ENCODE results near the gene SPHKAP.
"Not testable (repeated sequence)": the region's sequence is repeated elsewhere in the genome, so short reads cannot be mapped to it uniquely, and the experiment has no call there.

SPHKAP gene

DNA sequence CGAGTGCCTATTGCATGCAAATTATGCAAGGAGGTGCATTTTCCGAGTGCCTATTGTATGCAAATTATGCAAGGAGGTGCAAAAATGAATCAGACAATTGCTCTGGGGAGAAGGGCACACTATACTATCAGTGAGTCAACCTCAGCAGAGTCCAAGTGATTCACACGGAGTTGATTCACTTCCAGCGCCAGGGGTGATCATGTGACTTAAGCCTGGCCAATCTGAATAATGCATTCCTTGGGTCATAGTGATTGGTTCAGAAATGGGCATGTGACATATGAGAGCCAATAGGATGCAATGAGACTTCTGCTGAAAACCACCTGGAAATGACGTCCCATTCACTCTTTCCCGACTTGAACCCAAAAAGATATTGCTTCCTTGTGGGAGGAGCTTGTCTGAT lies 157.9 kb downstream of the SPHKAP start:
- no peak for DNase-seq (ENCODE audit: low read depth)

DNA sequence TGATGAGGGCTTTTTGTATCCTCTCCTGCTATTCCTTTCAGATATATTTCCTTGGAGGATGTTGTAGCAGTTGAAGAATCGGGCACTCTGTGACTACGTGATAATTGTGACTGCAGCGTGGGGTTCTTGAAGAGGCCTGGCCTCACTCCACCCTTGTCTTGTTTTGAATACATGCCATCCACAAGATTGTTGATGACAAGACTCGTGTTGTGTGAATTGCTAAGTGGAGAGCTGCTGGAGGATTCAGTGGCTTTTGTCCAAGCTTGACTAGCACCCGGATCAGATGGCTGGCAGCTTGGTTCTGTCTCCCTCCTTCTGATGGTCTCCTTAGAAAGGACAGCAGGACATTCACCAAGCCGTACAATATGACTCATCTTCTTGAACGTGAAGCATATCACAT lies 163.2 kb downstream of the SPHKAP start:
- no peak for DNase-seq (ENCODE audit: low read depth)

DNA sequence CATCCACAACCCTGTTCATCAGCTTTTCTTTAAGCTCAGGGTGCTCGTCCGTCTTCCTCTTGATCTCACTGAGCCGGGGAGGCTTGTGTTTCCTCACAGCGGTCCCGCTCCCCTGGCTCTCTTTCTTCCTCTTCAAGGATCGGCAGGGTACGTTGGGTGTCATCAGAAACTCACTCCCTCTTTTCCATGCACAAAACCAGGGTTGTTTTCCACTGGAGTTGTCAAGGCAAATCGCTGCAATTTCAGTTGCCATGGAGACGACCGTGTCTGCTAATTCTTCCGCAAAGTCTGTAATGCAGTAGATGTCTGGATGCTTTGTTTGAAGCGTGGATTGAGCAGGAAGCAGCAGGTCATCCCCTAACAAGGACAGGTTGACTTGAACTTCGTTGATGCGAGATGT lies 163.7 kb downstream of the SPHKAP start:
- DNase-seq (ENCODE audit: low read depth) = no peak

DNA sequence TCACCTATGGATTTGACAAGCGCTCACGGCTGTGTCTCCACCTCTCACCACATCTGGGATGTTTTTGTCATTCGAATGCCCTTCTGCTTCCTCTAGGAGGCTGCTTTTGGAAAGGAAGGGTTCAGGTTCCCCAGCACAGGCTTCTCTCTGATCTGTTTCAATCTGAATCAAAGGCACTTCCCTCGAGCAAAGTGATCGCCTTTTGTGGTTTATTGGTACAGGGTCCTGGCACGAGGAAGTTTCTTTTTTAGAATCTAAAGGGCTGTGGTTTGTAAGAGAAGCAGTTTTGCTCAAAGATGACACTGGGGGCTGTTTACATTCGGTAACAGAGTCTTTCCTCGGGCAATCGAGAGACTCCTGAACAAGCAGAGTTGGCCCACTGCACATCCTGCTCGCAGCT lies 165.1 kb downstream of the SPHKAP start:
- DNase-seq (ENCODE audit: low read depth) = no peak

- no peak for DNase-seq (ENCODE audit: low read depth)
Measured at GRCh38 chr2:228015741-228016140, 165.7 kb downstream of the SPHKAP start.

DNA sequence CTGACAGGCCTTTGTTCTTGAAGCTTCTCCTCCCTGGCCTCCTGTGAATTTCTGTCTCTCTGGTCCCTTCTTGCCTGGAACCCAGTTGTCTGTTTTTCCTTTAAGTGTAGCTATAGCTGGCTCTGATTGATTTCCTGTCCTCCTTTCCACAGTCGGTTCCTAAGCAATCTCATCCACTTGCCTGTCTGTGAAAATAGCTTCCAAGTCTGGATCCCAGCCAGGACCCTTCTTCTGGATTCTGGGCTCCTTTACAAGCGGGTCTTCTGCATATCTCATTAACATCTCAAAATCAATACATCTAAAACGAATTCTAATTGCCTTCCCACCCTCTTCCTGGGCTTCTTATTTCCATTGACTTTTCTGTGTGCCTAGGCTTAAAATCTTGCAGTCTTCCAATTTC lies 185.1 kb downstream of the SPHKAP start:
- no peak for DNase-seq (ENCODE audit: low read depth)

DNA sequence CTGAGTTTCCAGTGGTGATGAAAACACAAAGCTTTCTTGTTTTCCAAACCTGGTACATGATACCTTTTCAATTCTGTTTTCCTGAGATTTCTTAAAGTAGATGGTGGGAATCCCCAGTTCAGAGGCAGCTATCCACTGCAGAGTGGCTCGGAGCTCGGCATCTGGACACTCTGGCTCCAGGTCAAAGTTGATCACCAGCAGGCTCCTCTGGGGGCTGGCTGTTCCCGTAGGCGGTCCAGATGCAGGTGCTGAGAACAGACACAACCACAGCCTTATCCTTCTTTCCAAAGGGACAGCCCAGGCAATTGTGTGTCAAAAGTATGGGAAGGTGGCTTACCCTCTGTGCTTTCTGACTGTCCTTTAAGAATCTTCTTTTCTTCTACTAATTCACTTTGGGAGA lies 190.6 kb downstream of the SPHKAP start:
- no peak for DNase-seq (ENCODE audit: low read depth)

- DNase-seq (ENCODE audit: low read depth) = no peak
Measured at GRCh38 chr2:227973241-227973640, 208.2 kb downstream of the SPHKAP start.

GRCh38 chr2:227971619-227972230 lies 209.8 kb downstream of the SPHKAP start:
- DNase-seq (ENCODE audit: low read depth) = no peak

DNA sequence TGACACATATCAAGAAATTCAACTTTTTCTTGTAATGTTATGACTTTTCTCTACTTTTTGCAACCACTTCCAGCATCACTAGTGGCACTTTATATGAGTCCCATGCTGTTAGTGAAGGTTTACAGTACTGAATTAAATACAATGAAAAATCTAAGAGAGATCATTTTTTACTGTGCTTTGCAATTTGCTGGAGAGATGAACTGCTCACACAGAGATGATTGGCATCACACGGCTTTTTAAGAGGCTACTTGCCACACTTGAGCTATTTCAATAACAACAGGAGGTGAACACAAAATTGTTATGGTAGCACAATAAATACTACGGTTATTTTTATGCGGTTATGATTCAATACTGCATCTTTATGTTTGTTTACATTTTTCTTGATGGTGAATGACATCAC lies 221.2 kb downstream of the SPHKAP start:
- no peak for DNase-seq (ENCODE audit: low read depth)

DNA sequence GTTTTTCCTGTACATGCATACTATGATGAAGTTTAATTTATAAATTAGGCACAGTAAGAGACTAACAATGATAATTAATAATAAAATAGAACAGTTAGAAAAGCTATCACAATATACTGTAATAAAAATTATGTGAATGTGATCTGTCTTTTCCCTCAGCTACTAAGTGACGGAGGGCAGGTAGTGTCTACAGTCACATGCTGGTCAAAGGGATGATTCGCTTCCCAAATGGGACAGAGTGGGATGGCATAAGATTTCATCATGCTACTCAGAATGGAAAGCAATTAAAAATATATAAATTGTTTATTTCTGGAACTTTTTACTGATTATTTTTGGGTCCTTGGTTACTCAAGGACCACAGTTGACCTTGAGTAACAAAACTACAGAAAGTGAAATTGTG lies 238.5 kb downstream of the SPHKAP start:
- DNase-seq (ENCODE audit: low read depth) = no peak

- DNase-seq (ENCODE audit: low read depth) = no peak
Measured at GRCh38 chr2:227942021-227942420, 239.5 kb downstream of the SPHKAP start.

DNA sequence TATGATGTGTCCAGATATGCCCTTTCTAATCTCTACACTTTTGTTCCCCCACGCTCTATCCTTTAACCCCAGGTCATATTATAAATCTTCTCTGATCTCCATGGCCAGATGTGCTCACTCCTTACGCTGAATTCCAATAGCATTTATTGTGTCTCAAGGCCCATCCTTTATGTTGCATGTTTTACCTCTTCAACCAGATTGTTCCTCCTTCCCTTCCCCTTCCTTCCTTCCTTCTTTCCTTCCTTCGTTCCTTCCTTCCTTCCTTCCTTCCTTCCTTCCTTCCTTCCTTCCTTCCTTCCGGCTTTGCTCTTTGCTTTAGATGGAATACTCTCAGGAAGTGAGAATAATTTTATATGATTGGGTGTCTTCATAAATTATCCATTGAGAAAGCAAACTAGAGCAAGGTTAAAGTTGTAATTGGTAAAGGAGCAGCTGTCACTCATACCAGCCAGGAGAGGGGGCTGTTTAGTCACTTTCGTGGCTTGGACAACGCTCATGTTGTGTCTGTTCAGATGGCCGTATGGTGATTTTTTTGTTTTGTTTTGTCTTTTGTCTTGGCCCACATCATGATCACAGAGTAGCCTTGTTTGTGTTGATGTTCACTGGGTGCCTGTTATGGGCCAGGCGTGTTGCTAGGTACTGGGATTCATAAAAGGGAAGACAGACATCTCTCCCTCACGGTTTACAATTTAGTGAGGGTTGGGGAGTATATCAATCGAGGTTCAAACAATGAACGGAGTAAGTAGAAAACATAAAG lies 242.0 kb downstream of the SPHKAP start:
- DNase-seq (ENCODE audit: low read depth) = no peak

DNA sequence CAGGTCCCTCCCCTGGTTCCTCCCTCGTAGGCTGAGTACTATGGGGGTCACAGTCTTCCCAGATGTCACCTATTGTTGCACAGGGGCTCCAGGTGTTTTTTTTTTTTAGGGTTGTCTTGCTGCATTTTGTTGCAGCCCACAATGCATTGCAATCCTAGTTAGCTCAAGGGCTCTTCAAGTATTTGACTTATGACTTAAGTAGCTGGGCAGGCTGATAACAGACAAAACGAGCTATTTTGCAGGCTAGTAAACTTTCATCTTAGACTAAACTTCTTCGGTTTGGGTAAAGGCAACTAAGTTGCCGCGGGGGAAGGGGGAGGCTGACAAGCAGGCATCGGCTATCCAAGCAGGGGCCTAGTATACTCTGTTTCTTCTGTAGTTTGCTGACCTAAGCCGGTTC lies 245.2 kb downstream of the SPHKAP start:
- DNase-seq (ENCODE audit: low read depth) = not testable (repeated sequence)

GRCh38 chr2:227933884-227934283 lies 247.6 kb downstream of the SPHKAP start:
- DNase-seq (ENCODE audit: low read depth) = no peak

DNA sequence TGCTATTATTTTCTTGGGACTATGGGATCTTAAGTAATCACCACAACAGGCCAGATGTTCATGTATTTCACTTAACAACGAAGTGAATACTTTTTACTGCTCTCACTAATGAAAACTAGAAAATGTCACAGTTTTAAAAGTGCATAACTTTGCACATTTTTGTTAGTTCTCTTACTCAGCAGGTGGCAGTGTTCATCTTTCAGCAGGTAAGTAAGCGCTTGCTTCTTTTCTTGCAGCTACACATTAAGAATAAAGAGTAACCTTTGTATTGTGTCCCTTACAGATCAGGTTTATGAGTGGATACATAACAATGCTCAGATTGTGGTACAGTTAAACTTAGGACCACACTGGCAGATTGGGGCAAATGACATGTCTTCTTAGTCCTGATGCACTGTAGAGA lies 249.1 kb downstream of the SPHKAP start:
- no peak for DNase-seq (ENCODE audit: low read depth)

- DNase-seq (ENCODE audit: low read depth) = no peak
Measured at GRCh38 chr2:227932001-227932400, 249.5 kb downstream of the SPHKAP start.
